Ovary (tissue), 9 donors: ENCODE data around the gene GNAS. TPM values are rescaled to one million over a fixed set of nuclear protein-coding genes. Genes with fewer than 3 reads are reported as not detected.

Experiments
- DNase-seq, 5 donors: peaks; one replicate each; pipeline ENCODE4 v3.0.0-alpha.2; 2019 to 2020
- H3K27ac ChIP-seq, 2 donors: fragments of 200-600 bp; one replicate each; pipeline versions ENCODE4 v1.5.1 to v1.8.0; 2019 to 2022
- H3K27me3 ChIP-seq: fragments of 200-600 bp; one replicate; pipeline ENCODE4 v1.8.0; 2022
- H3K36me3 ChIP-seq: fragments of 200-600 bp; sonication (generic); one replicate; pipeline ENCODE4 v1.5.1; 2019
- H3K4me1 ChIP-seq: one replicate; pipeline ENCODE4 v1.8.1; 2013; ENCODE audit warnings: mild to moderate bottlenecking, moderate library complexity; ENCODE audit not compliant: insufficient read depth
- H3K4me3 ChIP-seq: fragments of 200-600 bp; sonication (generic); one replicate; pipeline ENCODE4 v1.5.1; 2017
- H3K9me3 ChIP-seq, 2 donors: fragments of 200-600 bp in 1 of 2; sonication (generic) in 1 of 2; one replicate each; pipeline versions ENCODE4 v1.5.1 to v1.8.1; 2013 to 2019; ENCODE audit warnings: mild to moderate bottlenecking in 1 of 2, moderate library complexity in 1 of 2
- EP300 ChIP-seq: sonication (generic); formaldehyde crosslinking; IDR thresholded peaks from one replicate; pipeline ENCODE4 v1.6.1; 2017; ENCODE audit warnings: antibody characterized with exemption
- POLR2A ChIP-seq: fragments of 450-650 bp; IDR thresholded peaks from one replicate; pipeline ENCODE4 v1.6.1; 2017; ENCODE audit warnings: antibody characterized with exemption, mild to moderate bottlenecking, moderate library complexity
- WGBS, 3 donors: extraction: QIAGEN DNeasy Blood & Tissue Kit in 1 of 3; methylation state at CpG; one replicate each; pipeline versions ENCODE4 v1.1.5 to v1.1.7; 2013 to 2017; 5-methylcytosine and 5-hydroxymethylcytosine counted together
- intact Hi-C, 4 donors: fragments of 100-400 bp; cut with DNase I; formaldehyde crosslinking; loops; one replicate each; pipeline versions ENCODE4 v1.11.0 to v1.15.1; 2022 to 2023
- polyA plus RNA-seq, 2 donors: library from polyadenylated mRNA; stranded (reverse); fragments of 200-250 nt in 1 of 2; fragments of 350-450 nt in 1 of 2; fragmentation: Illumina TruSeq in 1 of 2; extraction: RNeasy Lipid Tissue Mini Kit (QIAGEN cat#74804) in 1 of 2; gene quantifications; one replicate each; pipeline ENCODE4 v1.2.3, GENCODE V29; 2013 to 2014
- total RNA-seq, 7 donors: library from RNA; depleted of rRNA in 2 of 7; stranded (reverse); fragments of >200 nt in 2 of 7; fragmentation: NEBNext Ultra II Directional in 3 of 7; extraction: Animal tissue kit (Norgen Biotek cat#: 25700) in 3 of 7; gene quantifications; one replicate each; pipeline versions ENCODE4 v1.1.0 to v1.2.4, GENCODE V29; 2016 to 2023
- TF ChIP-seq, protein P1 (sequence below), 3 donors: fragments of 450-650 bp in 2 of 3; fragments of 200-600 bp in 1 of 3; IDR thresholded peaks; one replicate each; pipeline versions ENCODE4 v1.5.1 to v1.8.0; 2016 to 2022; ENCODE audit warnings: antibody characterized with exemption in 3 of 3, mild to moderate bottlenecking in 1 of 3
- donor health status: DM: no; HTN: no; CAD: no; lungs with moderate emphysema.
- donor health status: DM: no; HTN: no; CAD: no.
- donor health status: Bipolar disorder and iron deficiency.
- donor health status: DM: yes; HTN: yes; CAD: no.
- donor health status: DM: no; HTN: no; CAD: no.
- donor health status: DM: yes; HTN: yes; CAD: no.

Gene GNAS
- total and polyA plus RNA-seq, 9 donors: 330 to 1,311 (median 731) TPM

DNA sequence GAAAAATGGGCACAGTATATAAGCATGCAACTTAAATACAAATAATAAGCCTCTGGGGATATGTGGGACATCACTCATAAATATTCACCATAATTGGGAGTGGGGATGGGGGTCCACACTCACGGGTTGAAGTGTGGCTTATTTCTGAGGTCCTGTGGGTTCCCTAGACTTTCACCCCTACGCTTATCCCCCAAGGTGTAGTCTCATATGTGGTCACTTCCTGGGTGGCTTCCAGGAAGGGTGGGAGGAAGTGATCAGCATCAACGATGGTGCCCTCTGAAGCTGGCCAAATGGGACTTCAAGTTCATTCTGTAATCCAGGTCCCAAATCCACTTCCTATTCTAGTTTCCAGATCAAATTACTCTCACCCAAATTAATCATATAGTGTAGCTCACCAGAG, 59.5 kb downstream of the GNAS start:
- Histone ChIP-seq H3K36me3 (no peaks in the 10 kb centered on the region), H3K27ac (no peak overlapping the region), H3K4me3 (no peak overlapping the region), H3K4me1 (peaks cover 4% of the 10 kb centered on the region), H3K9me3 (no peaks in the 10 kb centered on the region), H3K27me3 (no peaks in the 10 kb centered on the region)
- DNase-seq: no peak
- TF ChIP-seq EP300 (no peak), POLR2A (no peak)
- TF ChIP-seq, protein P1, sequence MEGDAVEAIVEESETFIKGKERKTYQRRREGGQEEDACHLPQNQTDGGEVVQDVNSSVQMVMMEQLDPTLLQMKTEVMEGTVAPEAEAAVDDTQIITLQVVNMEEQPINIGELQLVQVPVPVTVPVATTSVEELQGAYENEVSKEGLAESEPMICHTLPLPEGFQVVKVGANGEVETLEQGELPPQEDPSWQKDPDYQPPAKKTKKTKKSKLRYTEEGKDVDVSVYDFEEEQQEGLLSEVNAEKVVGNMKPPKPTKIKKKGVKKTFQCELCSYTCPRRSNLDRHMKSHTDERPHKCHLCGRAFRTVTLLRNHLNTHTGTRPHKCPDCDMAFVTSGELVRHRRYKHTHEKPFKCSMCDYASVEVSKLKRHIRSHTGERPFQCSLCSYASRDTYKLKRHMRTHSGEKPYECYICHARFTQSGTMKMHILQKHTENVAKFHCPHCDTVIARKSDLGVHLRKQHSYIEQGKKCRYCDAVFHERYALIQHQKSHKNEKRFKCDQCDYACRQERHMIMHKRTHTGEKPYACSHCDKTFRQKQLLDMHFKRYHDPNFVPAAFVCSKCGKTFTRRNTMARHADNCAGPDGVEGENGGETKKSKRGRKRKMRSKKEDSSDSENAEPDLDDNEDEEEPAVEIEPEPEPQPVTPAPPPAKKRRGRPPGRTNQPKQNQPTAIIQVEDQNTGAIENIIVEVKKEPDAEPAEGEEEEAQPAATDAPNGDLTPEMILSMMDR (IDR thresholded peaks at IDR 0.05): no peak
- intact Hi-C loops: no loop called here
- 62 to 69% (median 66%) methylated on average over 3 of the region's 3 CpGs for WGBS, 3 donors

DNA sequence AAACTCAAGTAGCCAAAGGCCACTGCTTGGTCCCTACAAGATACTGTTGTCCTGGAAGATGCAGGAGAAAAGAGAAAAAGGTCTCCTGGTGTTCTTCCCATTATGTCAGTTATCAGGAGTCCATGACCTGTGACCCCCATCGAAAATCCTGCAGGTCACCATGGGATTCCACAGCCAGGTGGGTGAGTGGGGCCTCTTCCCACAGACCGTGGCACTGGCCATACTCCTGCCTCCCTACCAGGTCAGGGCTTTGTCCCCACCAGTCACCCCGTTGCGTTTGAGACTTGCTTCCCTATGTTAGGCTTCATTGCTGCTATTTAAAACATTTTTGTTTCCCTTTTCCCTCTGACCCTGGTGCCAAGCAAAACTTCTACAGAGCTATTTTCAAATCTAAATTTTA, 60.6 kb downstream of the GNAS start:
- Histone ChIP-seq H3K4me3 (no peak overlapping the region), H3K9me3 (no peaks in the 10 kb centered on the region), H3K27ac (no peak overlapping the region), H3K27me3 (no peaks in the 10 kb centered on the region), H3K4me1 (peaks cover 4% of the 10 kb centered on the region), H3K36me3 (no peaks in the 10 kb centered on the region)
- 57 to 79% (median 64%) methylated on average over 4 of the region's 4 CpGs for WGBS, 3 donors
- no peak for DNase-seq
- TF ChIP-seq POLR2A (no peak), EP300 (no peak)
- TF ChIP-seq, protein P1 (IDR thresholded peaks at IDR 0.05): no peak
- intact Hi-C loops: no loop called here

DNA sequence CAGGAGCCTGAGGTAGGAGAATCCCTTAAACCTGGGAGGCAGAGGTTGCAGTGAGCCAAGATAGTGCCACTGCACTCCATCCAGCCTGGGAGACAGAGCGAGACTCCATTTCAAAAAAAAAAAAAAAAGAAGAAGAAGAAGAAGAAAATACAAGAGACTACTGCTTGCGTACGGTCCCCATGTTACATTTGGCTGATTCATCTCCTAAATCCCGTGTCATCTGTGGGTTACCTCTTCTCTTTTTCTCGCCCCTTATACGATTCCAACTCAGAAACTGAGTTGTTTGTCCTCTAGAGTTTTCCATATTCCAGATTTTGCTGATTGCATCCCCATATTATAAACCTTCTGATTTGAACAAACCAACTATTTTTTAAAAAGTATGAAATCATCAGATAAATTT, 66.1 kb downstream of the GNAS start:
- TF ChIP-seq EP300: no peak
- TF ChIP-seq, protein P1 (IDR thresholded peaks at IDR 0.05): no peak
- no peak for TF ChIP-seq POLR2A
- 84 to 89% (median 87%) methylated on average over 6 of the region's 6 CpGs for WGBS, 3 donors
- Histone ChIP-seq H3K27me3 (no peaks in the 10 kb centered on the region), H3K9me3 (no peaks in the 10 kb centered on the region), H3K36me3 (no peaks in the 10 kb centered on the region), H3K4me3 (no peak overlapping the region), H3K4me1 (no peaks in the 10 kb centered on the region), H3K27ac (no peak overlapping the region)
- intact Hi-C loops: no loop called here
- no peak for DNase-seq

DNA sequence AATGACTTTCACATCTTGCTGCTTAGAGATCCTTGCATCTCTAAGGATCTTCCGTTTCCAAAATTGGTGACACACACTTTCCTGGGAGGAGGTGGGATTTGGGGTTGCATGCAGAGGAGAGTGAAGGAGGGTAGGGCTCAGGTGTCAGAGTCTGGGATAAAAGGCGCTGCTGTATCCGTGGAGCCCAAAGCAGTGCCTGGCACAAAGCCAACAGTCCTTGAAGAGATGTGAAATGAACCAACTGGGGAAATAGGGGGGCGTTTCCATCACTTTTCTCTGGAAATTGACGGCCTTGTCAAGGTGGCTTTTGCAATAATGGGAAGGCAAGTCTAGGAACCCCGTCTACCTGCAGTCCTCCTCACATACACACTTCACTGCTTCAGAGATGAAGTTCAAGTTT, 69.0 kb downstream of the GNAS start:
- H3K27ac ChIP-seq: no peak overlapping the region
- H3K9me3 ChIP-seq: no peaks in the 10 kb centered on the region
- H3K4me1 ChIP-seq: no peaks in the 10 kb centered on the region
- no peaks in the 10 kb centered on the region for H3K36me3 ChIP-seq
- no peaks in the 10 kb centered on the region for H3K27me3 ChIP-seq
- intact Hi-C loops: no loop called here
- no peak overlapping the region for H3K4me3 ChIP-seq
- TF ChIP-seq, protein P1 (IDR thresholded peaks at IDR 0.05): no peak
- TF ChIP-seq POLR2A (no peak), EP300 (no peak)
- no peak for DNase-seq
- WGBS, 3 donors: 32 to 36% (median 34%) methylated on average over 6 of the region's 6 CpGs

DNA sequence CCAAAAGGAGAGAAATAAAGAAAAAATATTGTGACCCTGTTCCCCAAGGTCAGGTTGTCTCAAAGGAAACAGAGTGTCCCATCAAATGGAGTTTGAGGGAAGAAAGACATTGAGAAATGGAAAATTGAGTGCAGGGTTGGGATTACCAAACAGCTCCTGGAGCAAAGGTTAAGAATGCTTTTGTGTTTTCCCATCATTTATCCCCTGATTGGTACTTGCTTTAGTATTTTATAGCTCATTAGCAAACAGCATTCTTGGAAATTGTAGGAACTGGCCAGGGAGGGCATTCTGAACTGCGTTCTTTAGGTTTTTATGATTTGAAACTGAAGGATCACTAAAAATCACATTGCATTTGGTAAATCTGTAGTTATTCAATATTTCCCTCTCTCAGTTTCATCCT, 69.5 kb downstream of the GNAS start:
- Histone ChIP-seq H3K27ac (no peak overlapping the region), H3K4me1 (no peaks in the 10 kb centered on the region), H3K27me3 (no peaks in the 10 kb centered on the region), H3K36me3 (no peaks in the 10 kb centered on the region), H3K4me3 (no peak overlapping the region), H3K9me3 (no peaks in the 10 kb centered on the region)
- 86 to 100% (median 96%) methylated on average over 1 of the region's 1 CpG for WGBS, 3 donors
- no peak for TF ChIP-seq EP300
- no peak for TF ChIP-seq POLR2A
- TF ChIP-seq, protein P1 (IDR thresholded peaks at IDR 0.05): no peak
- DNase-seq: no peak
- intact Hi-C loops: no loop called here
